Natural killer cell (primary cell): ENCODE data around the gene GLIS1. TPM values are rescaled to one million over a fixed set of nuclear protein-coding genes. Genes with fewer than 3 reads are reported as not detected.

Experiments
- ATAC-seq, 3 donors: fragments of 150-1000 bp in 2 of 3; fragments of 200-7000 bp in 1 of 3; cut with Tn5 transposase; 1 replicate in 1 of 3; 2 replicates in 2 of 3; pipeline ENCODE4 v1.10.0; 2021; ENCODE audit warnings: mild to moderate bottlenecking in 2 of 3, moderate library complexity in 2 of 3
- DNase-seq, 2 donors: peaks; one replicate each; pipeline versions ENCODE4 v3.0.0 to v3.0.0-alpha.2; 2013 to 2021; ENCODE audit warnings: mixed read lengths in 1 of 2
- H3K27ac ChIP-seq: one replicate; pipeline ENCODE4 v1.5.1; 2013; ENCODE audit warnings: mild to moderate bottlenecking, low read length
- H3K27me3 ChIP-seq: one replicate; pipeline ENCODE4 v1.6.1; 2013; ENCODE audit warnings: low read length; ENCODE audit not compliant: control insufficient read depth, insufficient read depth
- H3K36me3 ChIP-seq: one replicate; pipeline ENCODE4 v1.6.1; 2013; ENCODE audit warnings: low read length; ENCODE audit not compliant: control insufficient read depth, insufficient read depth
- H3K4me1 ChIP-seq: one replicate; pipeline ENCODE4 v1.6.1; 2013; ENCODE audit warnings: low read length; ENCODE audit not compliant: control insufficient read depth, insufficient read depth
- H3K4me3 ChIP-seq: one replicate; pipeline ENCODE4 v1.5.1; 2013; ENCODE audit warnings: low read length
- H3K9me3 ChIP-seq: one replicate; pipeline ENCODE4 v1.6.1; 2013; ENCODE audit warnings: low read length; ENCODE audit not compliant: control insufficient read depth, insufficient read depth
- H3K27ac Mint-ChIP-seq, 2 donors: one replicate each; pipeline ENCODE4 v1.8.0; 2022; ENCODE audit warnings: mild to moderate bottlenecking in 2 of 2, mixed read lengths in 2 of 2, moderate library complexity in 1 of 2
- H3K27me3 Mint-ChIP-seq, 2 donors: one replicate each; pipeline ENCODE4 v1.8.0; 2022; ENCODE audit warnings: low read depth in 2 of 2, mixed read lengths in 2 of 2
- H3K36me3 Mint-ChIP-seq: one replicate; pipeline ENCODE4 v1.8.0; 2022; ENCODE audit warnings: mixed read lengths
- H3K4me1 Mint-ChIP-seq, 2 donors: one replicate each; pipeline ENCODE4 v1.8.0; 2022; ENCODE audit warnings: mixed read lengths in 2 of 2
- H3K4me3 Mint-ChIP-seq: one replicate; pipeline ENCODE4 v1.8.0; 2022; ENCODE audit warnings: mild to moderate bottlenecking, moderate library complexity, mixed read lengths
- H3K9me3 Mint-ChIP-seq, 2 donors: one replicate each; pipeline ENCODE4 v1.8.0; 2022; ENCODE audit warnings: mixed read lengths in 2 of 2
- CTCF ChIP-seq: fragments of 200-600 bp; IDR thresholded peaks from one replicate; pipeline ENCODE4 v1.8.0; 2022; ENCODE audit warnings: antibody characterized with exemption
- WGBS: methylation state at CpG from one replicate; pipeline ENCODE4 v1.1.7; 2013; ENCODE audit warnings: missing lambda C conversion rate; ENCODE audit not compliant: insufficient coverage; 5-methylcytosine and 5-hydroxymethylcytosine counted together
- intact Hi-C: fragments of 100-400 bp; cut with micrococcal nuclease; formaldehyde crosslinking; loops from one replicate; pipeline ENCODE4 v1.14.2; 2022
- total RNA-seq, 4 donors: library from RNA; stranded (reverse); fragments of 120-200 nt in 1 of 4; gene quantifications; one replicate each; pipeline versions ENCODE4 v1.2.3 to v1.2.4, GENCODE V29; 2013 to 2022

GLIS1 gene
- total RNA-seq, 3 donors from 2014 or later (not counting 1 experiment from before 2014, with no cell fraction given), result not detected

GRCh38 chr1:53704804-53705445 is 34.0 kb downstream of the GLIS1 start:
- intact Hi-C loops, result no loop called here
- ATAC-seq (no peak), DNase-seq (no peak)
- Histone ChIP-seq H3K27me3 (no peaks in the 10 kb centered on the region), H3K9me3 (no peaks in the 10 kb centered on the region), H3K27ac (no peak overlapping the region), H3K4me1 (no peaks in the 10 kb centered on the region), H3K36me3 (no peaks in the 10 kb centered on the region), H3K4me3 (no peak overlapping the region)
- Mint-ChIP-seq H3K27ac (no peak overlapping the region), H3K4me3 (no peak overlapping the region), H3K9me3 (no peaks in the 10 kb centered on the region), H3K27me3 (peaks cover 0 to 7% of the 10 kb centered on the region in 2 donors), H3K4me1 (no peaks in the 10 kb centered on the region), H3K36me3 (no peaks in the 10 kb centered on the region)
- no peak for TF ChIP-seq CTCF
- WGBS, result 88% methylated on average over 8 of the region's 8 CpGs

DNA sequence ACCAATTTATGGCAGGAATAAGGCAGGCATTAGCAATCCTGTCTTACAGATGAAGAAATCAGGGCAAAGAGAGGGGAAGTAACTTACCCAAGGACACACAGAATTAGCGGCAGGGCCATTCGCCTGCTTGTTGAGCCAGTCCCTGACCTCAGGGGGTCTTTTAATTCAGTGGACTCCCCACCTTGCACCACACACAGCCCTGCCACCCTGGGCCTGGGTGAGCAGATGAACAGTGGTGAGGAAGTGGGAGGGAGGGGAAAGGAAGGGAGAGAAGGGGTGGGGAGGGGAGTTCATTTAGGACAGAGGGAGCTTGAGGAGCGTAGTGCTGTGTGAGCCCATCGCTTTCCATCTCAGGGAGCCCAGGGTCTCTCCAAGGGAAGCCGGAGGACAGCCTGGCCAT is 34.7 kb downstream of the GLIS1 start:
- peaks cover 0 to 7% of the 10 kb centered on the region in 2 donors for H3K27me3 Mint-ChIP-seq
- no peaks in the 10 kb centered on the region for H3K9me3 Mint-ChIP-seq
- no peak overlapping the region for H3K27ac Mint-ChIP-seq
- WGBS, result 83% methylated on average over 3 of the region's 5 CpGs
- intact Hi-C loops, result no loop called here
- Histone ChIP-seq H3K4me3 (no peak overlapping the region), H3K4me1 (no peaks in the 10 kb centered on the region), H3K27me3 (no peaks in the 10 kb centered on the region), H3K9me3 (no peaks in the 10 kb centered on the region), H3K27ac (no peak overlapping the region), H3K36me3 (no peaks in the 10 kb centered on the region)
- ATAC-seq (no peak), DNase-seq (no peak)
- H3K4me1 Mint-ChIP-seq, result no peaks in the 10 kb centered on the region
- H3K4me3 Mint-ChIP-seq, result no peak overlapping the region
- H3K36me3 Mint-ChIP-seq, result no peaks in the 10 kb centered on the region
- no peak for TF ChIP-seq CTCF

- no peak overlapping the region for H3K4me3 Mint-ChIP-seq
- H3K36me3 Mint-ChIP-seq, result no peaks in the 10 kb centered on the region
- no peaks in the 10 kb centered on the region for H3K4me1 ChIP-seq
- no peaks in the 10 kb centered on the region for H3K27me3 ChIP-seq
- no peak overlapping the region for H3K27ac Mint-ChIP-seq
- no peaks in the 10 kb centered on the region for H3K9me3 ChIP-seq
- peaks cover 0 to 3% of the 10 kb centered on the region in 2 donors for H3K27me3 Mint-ChIP-seq
- no peaks in the 10 kb centered on the region for H3K4me1 Mint-ChIP-seq
- H3K27ac ChIP-seq, result no peak overlapping the region
- H3K4me3 ChIP-seq, result no peak overlapping the region
- DNase-seq (no peak), ATAC-seq (no peak)
- 100% methylated on average over 1 of the region's 1 CpG for WGBS
- H3K36me3 ChIP-seq, result no peaks in the 10 kb centered on the region
- no peaks in the 10 kb centered on the region for H3K9me3 Mint-ChIP-seq
- intact Hi-C loops, result no loop called here
- no peak for TF ChIP-seq CTCF
Measured at GRCh38 chr1:53703174-53703573, 35.8 kb downstream of the GLIS1 start.

- no peaks in the 10 kb centered on the region for H3K4me1 Mint-ChIP-seq
- no peak for DNase-seq
- no peaks in the 10 kb centered on the region for H3K9me3 Mint-ChIP-seq
- no peak overlapping the region for H3K4me3 ChIP-seq
- WGBS, result 77% methylated on average over 8 of the region's 8 CpGs
- intact Hi-C loops, result no loop called here
- no peaks in the 10 kb centered on the region for H3K4me1 ChIP-seq
- peaks cover 0 to 3% of the 10 kb centered on the region in 2 donors for H3K27me3 Mint-ChIP-seq
- H3K27me3 ChIP-seq, result no peaks in the 10 kb centered on the region
- H3K9me3 ChIP-seq, result no peaks in the 10 kb centered on the region
- no peak overlapping the region for H3K27ac Mint-ChIP-seq
- no peak overlapping the region for H3K4me3 Mint-ChIP-seq
- H3K36me3 ChIP-seq, result no peaks in the 10 kb centered on the region
- no peak for ATAC-seq
- H3K36me3 Mint-ChIP-seq, result no peaks in the 10 kb centered on the region
- H3K27ac ChIP-seq, result no peak overlapping the region
- no peak for TF ChIP-seq CTCF
Measured at GRCh38 chr1:53702341-53702740, 36.6 kb downstream of the GLIS1 start.
